Stimulated activated CD8-positive, alpha-beta memory T cell treated with anti-CD3 and anti-CD28 coated beads, Interleukin-7, amount 100 ng/mL, for 1 hour (primary cell): Measurements from ENCODE around the gene GPC1.

ENCODE experiments used
- DNase-seq, 2 donors: peaks; one replicate each; pipeline ENCODE4 v3.0.0-alpha.2; 2020; ENCODE audit warnings: low read depth in 2 of 2

Gene GPC1

GRCh38 chr2:240441326-240441992 is 6.0 kb downstream of the GPC1 start:
- no peak for DNase-seq

GRCh38 chr2:240441993-240442411 is 6.5 kb downstream of the GPC1 start:
- DNase-seq: no peak

- DNase-seq: no peak
Measured at GRCh38 chr2:240442891-240443715, 7.6 kb downstream of the GPC1 start.

- DNase-seq: no peak
Measured at GRCh38 chr2:240443891-240444301, 8.4 kb downstream of the GPC1 start.

GRCh38 chr2:240444464-240444863 is 9.0 kb downstream of the GPC1 start:
- DNase-seq: no peak

- DNase-seq: no peak
Measured at GRCh38 chr2:240445961-240446663, 10.6 kb downstream of the GPC1 start.

- DNase-seq: no peak
Measured at GRCh38 chr2:240446664-240447175, 11.3 kb downstream of the GPC1 start.

GRCh38 chr2:240447331-240447730 is 11.9 kb downstream of the GPC1 start:
- no peak for DNase-seq

GRCh38 chr2:240447934-240448333 is 12.5 kb downstream of the GPC1 start:
- no peak for DNase-seq

- DNase-seq: no peak
Measured at GRCh38 chr2:240448387-240449274, 13.2 kb downstream of the GPC1 start.

- no peak for DNase-seq
Measured at GRCh38 chr2:240449764-240450531, 14.5 kb downstream of the GPC1 start.

- no peak for DNase-seq
Measured at GRCh38 chr2:240450532-240451107, 15.2 kb downstream of the GPC1 start.

GRCh38 chr2:240451108-240451611 is 15.7 kb downstream of the GPC1 start:
- DNase-seq: no peak

- no peak for DNase-seq
Measured at GRCh38 chr2:240451791-240452461, 16.5 kb downstream of the GPC1 start.

- DNase-seq: no peak
Measured at GRCh38 chr2:240452462-240453256, 17.2 kb downstream of the GPC1 start.

- no peak for DNase-seq
Measured at GRCh38 chr2:240453461-240454105, 18.1 kb downstream of the GPC1 start.

- no peak for DNase-seq
Measured at GRCh38 chr2:240454106-240454901, 18.8 kb downstream of the GPC1 start.
